Measurements from ENCODE around the gene MARCHF7. TPM values are rescaled to one million over a fixed set of nuclear protein-coding genes. Genes with fewer than 3 reads are reported as not detected.
A peak's percentile ranks its signal among the peaks of the same experiment; 100 is the strongest.
"Not testable (repeated sequence)": the region's sequence is repeated elsewhere in the genome, so short reads cannot be mapped to it uniquely, and the experiment has no call there.

Gene MARCHF7
- total RNA-seq (2014; rRNA removed; shearing (Covaris generic)), result 89.0 and 104 TPM in 2 replicates

DNA sequence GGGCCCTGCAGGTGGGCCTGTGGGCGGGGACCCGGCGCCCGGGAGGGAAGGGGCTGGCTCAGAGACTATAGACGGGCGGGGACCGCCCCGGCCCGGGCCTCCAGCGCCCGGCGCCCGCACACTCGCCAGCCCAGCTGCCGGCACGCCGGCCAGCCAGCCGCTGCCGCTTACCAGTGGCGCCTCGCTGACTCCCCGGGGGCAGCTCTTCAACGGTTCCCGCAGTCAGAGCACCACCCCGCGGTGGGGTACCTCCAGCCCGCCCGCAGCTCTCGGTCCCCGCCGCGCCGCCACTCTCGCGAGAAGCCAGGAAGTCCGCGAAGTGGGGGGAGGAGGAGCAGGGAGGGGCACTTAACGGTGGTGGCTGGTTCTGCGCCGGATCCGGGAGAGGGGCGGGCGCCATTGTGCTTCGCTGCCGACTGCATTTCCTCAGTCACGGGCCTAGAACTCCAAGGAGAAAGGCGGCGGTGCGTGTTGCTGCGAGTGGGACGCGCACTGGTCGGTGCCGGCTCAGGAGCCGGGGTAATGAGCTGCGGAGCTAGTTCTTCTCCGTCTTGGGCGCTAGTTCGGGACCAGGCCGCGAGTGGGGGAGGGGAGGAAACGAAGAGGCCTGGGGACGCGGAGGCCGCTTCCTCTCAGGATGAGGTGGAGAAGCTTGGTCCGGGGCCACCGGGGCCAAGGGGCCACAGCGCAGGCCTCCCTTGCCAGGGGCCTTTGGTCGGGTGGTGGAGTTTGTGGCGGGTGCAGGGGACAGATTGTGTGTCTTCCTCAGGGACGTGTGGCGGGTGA, at the start of gene MARCHF7:
Gene MARCHF7 (plus strand): TSS at position 364 of the 786 bp plus-strand sequence. CDS start 16,517 bp downstream, outside the sequence.
- DNase-seq (ENCODE audit: low read depth), result peak; percentile 98

DNA sequence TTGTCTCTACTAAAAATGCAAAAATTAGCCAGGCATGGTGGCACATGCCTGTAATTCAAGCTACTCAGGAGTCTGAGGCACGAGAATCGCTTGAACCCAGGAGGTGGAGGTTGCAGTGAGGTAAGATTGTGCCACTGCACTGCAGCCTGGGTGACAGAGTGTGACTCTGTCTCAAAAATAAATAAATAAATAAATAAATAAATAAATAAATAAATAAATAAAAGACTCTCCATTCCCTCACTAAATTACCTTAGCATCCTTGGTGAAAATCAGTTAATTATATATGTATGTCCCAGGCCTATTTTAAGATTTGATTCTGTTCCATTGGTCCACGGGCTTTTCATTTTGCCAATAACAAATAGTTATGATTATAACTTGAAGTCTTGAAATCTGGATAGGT, 44.9 kb upstream of the MARCHF7 start:
- not testable (repeated sequence) for DNase-seq (ENCODE audit: low read depth)

DNA sequence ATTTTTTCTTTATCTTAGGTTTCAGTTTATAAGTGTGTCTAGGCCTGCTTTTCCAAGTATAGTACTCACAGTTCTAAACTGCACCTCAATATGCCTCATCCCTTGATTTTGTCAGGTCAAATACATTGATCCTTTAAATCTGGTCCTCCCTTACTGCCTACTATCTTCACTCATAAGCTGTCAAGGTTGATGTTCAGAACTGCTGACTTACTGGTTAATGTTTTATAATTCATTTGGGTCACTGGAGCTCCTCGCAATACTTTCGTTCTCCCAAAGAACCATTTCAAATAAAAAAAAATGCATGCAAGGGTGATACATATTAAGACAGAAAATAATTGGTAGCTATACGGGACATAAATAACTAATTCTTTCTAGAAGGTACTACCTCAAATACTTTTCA, 41.3 kb upstream of the MARCHF7 start:
- DNase-seq (ENCODE audit: low read depth), result no peak

- DNase-seq (ENCODE audit: low read depth), result no peak
Measured at GRCh38 chr2:159677654-159678053, 34.7 kb upstream of the MARCHF7 start.

- DNase-seq (ENCODE audit: low read depth), result no peak
Measured at GRCh38 chr2:159680692-159681091, 31.6 kb upstream of the MARCHF7 start.

DNA sequence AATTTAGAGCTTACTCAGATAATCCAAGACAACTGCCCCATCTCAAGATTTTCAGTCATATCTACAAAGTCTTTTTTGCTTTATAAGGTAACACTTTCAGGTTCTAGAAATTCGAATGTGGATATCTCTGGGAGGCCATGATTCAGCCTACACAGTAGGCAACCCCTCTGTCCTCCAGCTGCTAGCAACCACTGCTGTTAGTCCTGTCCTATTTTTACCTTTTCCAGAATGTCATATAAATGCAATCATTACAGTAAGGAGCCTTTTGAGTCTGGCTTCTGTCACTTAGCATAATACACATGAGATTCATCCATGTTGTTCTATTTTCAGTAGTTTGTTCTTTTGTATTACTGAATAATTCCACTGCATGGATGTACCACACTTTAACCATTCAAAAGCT, 28.5 kb upstream of the MARCHF7 start:
- DNase-seq (ENCODE audit: low read depth), result no peak

- peak; percentile 58 for DNase-seq (ENCODE audit: low read depth)
Measured at GRCh38 chr2:159684796-159685195, 27.5 kb upstream of the MARCHF7 start.

GRCh38 chr2:159694500-159695040, 17.7 kb upstream of the MARCHF7 start:
- DNase-seq (ENCODE audit: low read depth), result no peak

DNA sequence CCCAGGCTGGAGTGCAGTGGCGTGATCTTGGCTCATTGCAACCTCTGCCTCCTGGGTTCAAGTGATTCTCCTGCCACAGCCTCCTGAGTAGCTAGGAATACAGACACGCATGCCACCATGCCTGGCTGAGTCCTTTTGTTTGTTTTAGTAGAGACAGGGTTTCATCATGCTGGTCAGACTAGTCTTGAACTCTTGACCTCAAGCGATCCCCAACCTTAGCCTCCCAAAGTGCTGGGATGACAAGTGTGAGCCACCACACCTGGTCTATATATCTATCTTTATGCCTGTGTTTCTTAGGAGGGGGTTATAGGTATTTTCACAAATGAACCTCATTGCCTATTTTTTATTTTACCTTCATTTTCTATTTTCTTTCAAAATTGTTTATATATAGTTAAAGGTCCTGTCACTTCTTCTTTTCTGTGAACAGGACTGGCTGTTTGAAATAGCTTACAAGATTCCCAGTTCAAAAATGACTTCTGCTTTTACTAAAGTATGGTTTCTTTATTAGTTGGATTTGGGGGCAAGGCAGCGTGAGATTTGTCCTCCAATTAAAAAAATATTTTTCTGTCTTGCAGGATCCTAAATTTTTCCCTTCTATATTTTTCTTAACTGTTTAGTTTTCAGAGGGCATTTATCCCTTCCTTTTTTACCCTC, 16.4 kb upstream of the MARCHF7 start:
- no peak for DNase-seq (ENCODE audit: low read depth)

GRCh38 chr2:159703491-159703890, 8.8 kb upstream of the MARCHF7 start:
- no peak for DNase-seq (ENCODE audit: low read depth)

DNA sequence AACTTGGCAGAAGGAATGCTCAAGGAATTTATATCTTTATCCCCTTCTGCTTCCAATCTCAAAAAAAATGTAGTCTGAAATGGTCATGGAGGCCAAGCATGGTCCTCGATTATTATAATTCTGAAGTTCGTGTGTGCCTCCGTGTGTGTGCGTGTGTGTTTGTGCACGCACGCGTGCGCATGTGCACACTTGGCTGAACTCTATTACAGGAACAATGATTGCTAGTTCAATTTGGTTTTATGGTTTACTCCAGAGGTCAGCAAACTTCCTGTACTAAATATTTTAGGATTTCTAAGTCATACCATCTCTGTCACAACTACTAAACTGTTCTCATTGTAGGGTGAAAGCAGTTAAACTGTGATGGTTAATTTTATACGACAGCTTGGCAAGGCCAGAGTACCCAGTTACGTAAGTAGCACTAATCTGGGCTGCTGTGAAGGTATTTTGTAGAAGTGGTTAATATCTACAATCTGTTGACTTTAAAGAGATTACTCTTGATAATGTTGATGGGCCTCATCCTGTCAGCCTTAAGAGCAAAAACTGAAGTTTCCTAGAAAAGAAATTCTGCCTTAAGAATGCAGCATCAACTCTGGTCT, 5.8 kb upstream of the MARCHF7 start:
- DNase-seq (ENCODE audit: low read depth), result no peak

DNA sequence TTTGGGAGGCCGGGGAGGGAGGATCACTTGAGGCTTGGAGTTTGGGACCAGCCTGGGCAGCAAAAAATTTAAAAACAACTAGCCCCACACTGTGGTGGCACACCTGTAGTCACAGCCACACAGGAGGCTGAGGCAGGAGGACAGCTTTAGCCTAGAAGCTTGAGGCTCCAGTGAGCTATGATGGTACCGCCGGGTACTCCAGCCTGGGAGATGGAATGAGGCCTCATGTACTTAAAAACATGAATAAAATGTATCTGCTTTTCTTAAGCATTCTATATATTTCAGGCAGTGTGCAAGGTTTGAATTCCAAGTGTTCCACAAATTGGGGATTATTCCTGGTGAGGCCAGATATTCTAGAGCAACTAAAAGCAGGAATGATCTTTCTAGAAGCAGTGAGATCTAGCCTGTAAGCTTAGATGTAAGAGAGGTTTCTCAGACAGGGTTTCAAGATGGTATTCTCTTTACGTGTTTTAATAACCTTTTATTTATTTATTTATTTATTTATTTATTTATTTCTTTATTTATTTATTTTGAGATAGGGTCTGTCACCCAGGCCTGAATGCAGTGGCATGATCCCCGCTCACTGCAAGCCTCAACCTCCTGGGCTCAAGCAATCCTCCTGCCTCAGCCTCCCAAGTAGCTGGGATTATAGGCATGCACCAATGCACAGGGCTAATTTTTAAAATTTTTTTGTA, 4.1 kb upstream of the MARCHF7 start:
- no peak for DNase-seq (ENCODE audit: low read depth)

- no peak for DNase-seq (ENCODE audit: low read depth)
Measured at GRCh38 chr2:159710601-159711180, 1.6 kb upstream of the MARCHF7 start.

DNA sequence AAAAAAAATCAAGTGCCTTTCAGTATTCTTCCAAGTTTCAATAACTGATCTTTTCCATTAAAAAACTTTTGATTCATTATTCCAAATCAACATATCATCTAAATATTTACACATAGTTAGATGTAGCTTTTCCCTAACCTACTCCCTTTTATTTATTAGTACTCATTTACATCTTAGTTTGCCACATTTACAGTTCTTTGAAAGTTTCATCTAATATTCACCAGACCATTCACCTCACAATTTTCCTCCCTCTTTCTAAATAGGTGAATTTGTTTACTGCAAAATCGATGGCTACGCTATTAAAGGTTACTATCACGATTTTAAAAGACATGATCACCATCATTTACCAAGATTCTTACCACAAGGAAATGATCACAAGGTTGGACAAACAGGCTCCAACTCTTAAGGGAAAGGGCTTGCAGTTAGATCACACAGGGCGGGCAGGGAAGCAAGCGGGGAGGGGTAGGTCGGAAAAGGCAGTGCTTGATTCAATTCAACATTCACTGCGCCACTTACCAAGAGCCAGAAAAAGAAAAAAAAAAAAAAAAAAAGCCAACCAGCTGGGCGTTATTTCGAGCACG, 654 bp upstream of the MARCHF7 start:
- DNase-seq (ENCODE audit: low read depth), result no peak

- DNase-seq (ENCODE audit: low read depth), result no peak
Measured at GRCh38 chr2:159712929-159713420, 669 bp downstream of the MARCHF7 start.

DNA sequence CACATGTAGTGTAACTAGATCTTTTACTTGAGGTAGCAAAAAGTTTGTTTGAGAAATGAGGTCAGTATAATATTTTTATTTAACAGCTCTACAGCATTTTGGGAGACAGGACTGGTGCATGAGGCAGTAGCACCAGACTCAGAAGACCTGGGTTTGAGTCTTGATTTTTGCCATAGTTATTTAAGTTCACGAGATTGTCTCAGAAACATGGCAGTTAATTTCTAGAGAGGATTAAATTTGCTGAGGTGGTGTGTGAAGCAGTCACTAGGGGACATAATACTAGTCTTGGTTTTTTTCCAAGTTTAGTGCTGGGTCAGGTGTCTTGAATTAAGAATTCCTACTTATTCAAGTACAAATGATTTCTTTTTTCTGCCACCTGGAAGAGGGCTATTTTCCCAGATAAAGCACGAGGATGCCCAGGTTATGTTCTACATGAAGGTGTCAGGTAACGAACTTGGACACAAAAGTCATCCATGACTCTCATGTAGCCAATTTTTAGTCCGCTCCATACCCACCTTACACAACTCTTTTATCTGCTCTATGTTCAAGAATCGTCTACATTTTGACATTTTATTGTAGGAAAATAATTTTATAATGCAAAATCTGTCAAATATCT, 1.4 kb downstream of the MARCHF7 start:
- DNase-seq (ENCODE audit: low read depth), result no peak

GRCh38 chr2:159714247-159714930, 2.1 kb downstream of the MARCHF7 start:
- peak; percentile 20 for DNase-seq (ENCODE audit: low read depth)

GRCh38 chr2:159715451-159715850, 3.1 kb downstream of the MARCHF7 start:
- no peak for DNase-seq (ENCODE audit: low read depth)

- not testable (repeated sequence) for DNase-seq (ENCODE audit: low read depth)
Measured at GRCh38 chr2:159716409-159716808, 4.1 kb downstream of the MARCHF7 start.

GRCh38 chr2:159716857-159717256, 4.6 kb downstream of the MARCHF7 start:
- DNase-seq (ENCODE audit: low read depth), result no peak
